GM18505 (cell line): ENCODE data around the gene SELENOH.
"Not testable (repeated sequence)": the region's sequence is repeated elsewhere in the genome, so short reads cannot be mapped to it uniquely, and the experiment has no call there.

Experiments used
- ATAC-seq: cut with Tn5 transposase; IDR thresholded peaks from one replicate; pipeline ENCODE4 v1.9.1; 2021; ENCODE audit not compliant: unreplicated experiment
- POLR2A ChIP-seq: IDR thresholded peaks from 4 replicates; pipeline ENCODE4 v1.6.1; 2011; ENCODE audit warnings: borderline replicate concordance; ENCODE audit not compliant: insufficient read depth, insufficient read length; ENCODE audit errors: extremely low read depth

SELENOH gene, protein sequence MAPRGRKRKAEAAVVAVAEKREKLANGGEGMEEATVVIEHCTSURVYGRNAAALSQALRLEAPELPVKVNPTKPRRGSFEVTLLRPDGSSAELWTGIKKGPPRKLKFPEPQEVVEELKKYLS

GRCh38 chr11:57741132-57742086 is at the start of gene SELENOH:
TSS of gene SELENOH (plus strand) at chr11:57741491. CDS start at chr11:57741596, 105 bp downstream.
- TF ChIP-seq POLR2A: peak; percentile 90
- ATAC-seq: peak; percentile 93

DNA sequence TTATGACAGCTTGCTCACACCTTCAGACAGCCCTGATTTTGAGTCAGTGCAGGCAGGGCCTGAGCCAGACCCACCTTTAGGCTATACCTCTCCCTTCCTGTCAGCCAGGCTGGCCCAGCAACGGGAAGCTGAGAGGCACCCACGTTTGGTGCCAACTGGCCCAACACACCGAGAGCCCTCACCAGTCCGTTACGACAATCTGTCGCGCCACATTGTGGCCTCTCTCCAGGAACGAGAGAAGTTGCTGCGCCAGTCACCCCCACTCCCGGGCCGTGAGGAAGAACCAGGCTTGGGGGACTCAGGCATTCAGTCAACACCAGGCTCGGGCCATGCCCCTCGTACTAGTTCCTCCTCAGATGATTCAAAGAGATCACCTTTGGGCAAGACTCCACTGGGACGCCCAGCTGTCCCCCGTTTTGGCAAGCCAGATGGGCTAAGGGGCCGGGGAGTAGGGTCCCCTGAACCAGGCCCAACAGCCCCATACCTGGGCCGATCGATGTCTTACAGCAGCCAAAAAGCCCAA is 42.4 kb upstream of the SELENOH start:
- ATAC-seq: no peak
- no peak for TF ChIP-seq POLR2A

GRCh38 chr11:57699813-57700212 is 41.5 kb upstream of the SELENOH start:
- no peak for TF ChIP-seq POLR2A
- no peak for ATAC-seq

- ATAC-seq: no peak
- TF ChIP-seq POLR2A: no peak
Measured at GRCh38 chr11:57700425-57700824, 40.9 kb upstream of the SELENOH start.

- no peak for ATAC-seq
- no peak for TF ChIP-seq POLR2A
Measured at GRCh38 chr11:57703341-57703740, 38.0 kb upstream of the SELENOH start.

DNA sequence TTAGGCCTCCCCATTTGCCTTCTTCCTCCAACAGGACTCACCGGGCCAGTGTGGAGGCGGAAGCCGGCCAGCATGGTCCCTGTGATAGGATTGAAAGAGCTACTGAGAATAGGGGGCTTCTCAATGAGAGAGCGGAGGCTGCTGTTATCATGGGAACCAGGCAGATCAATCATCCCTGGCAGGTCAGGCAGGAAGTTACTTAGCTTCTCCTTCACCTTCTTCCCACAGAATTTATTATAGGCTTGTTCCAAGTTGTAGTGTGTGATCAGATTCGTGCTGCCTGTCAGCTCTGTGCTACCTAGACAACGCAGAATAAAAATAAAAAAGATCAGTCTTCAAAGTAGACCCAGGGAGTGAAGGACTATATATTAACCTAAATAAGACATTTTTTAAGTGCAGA is 36.4 kb upstream of the SELENOH start:
- no peak for TF ChIP-seq POLR2A
- ATAC-seq: no peak

- not testable (repeated sequence) for ATAC-seq
Measured at GRCh38 chr11:57705432-57705831, 35.9 kb upstream of the SELENOH start.

DNA sequence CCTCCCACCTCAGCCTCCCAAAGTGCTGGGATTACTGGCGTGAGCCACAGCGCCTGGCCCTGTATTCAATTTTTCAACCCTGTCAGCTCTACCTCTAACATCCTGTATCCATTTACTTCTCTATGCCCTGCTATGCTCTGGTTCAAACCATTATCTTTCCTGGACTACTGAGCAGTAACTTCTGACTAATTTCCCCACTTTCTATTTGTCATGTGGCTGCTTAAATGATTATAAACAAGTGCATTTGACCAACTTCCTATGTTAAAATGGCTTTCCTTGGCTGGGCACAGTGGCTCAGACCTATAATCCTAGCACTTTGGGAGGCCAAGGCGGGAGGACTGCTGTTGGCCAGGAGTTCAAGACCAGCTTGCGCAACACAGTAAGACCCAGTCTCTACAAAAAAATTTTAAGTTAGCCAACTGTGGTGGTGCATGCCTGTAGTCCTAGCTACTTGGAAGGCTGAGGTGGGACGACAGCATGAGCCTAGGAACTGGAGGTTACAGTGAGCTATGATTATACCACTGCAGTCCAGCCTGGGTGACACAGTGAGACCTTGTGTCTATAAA is 31.4 kb upstream of the SELENOH start:
- ATAC-seq: no peak
- TF ChIP-seq POLR2A: no peak

- TF ChIP-seq POLR2A: no peak
- ATAC-seq: peak; percentile 39
Measured at GRCh38 chr11:57711414-57712255, 29.7 kb upstream of the SELENOH start, which contains the start of gene MED19. TSS of gene MED19 (minus strand) at chr11:57712215. CDS start at chr11:57712179, 36 bp downstream.

GRCh38 chr11:57712256-57713150 is 28.8 kb upstream of the SELENOH start, which contains the start of gene TMX2:
TSS of gene TMX2 (plus strand) at chr11:57712593. CDS start at chr11:57712619, 26 bp downstream.
- TF ChIP-seq POLR2A: peak; percentile 81
- ATAC-seq: peak; percentile 95

DNA sequence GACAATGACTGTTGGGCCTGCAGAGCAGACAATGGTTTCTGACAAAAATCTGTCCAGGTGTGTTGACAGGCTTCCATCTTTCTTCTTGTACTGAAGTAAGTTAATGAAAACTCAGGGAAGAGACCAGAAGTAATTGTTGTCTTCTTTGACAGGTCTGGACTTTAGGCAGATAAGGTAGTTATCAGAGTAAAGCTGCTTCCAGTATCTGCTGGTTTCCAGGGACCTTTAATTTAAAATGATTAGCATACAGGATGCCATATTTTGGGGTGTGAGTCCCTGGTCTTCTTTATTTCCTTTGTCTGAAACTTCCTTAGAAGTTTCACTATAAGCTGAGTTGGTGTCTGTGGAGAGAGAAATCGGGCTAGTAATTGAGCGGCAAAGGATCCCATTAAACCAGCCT is 27.5 kb upstream of the SELENOH start:
- no peak for ATAC-seq
- no peak for TF ChIP-seq POLR2A

DNA sequence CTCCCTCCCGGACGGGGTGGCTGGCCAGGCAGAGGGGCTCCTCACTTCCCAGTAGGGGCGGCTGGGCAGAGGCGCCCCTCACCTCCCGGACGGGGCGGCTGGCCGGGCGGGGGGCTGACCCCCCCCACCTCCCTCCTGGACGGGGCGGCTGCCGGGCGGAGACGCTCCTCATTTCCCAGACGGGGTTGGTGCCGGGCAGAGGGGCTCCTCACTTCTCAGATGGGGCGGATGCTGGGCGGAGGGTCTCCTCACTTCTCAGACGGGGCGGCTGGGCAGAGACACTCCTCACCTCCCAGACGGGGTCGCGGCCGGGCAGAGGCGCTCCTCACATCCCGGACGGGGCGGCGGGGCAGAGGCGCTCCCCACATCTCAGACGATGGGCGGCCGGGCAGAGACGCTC is 24.6 kb upstream of the SELENOH start:
- ATAC-seq: not testable (repeated sequence)

- TF ChIP-seq POLR2A: no peak
- ATAC-seq: no peak
Measured at GRCh38 chr11:57727185-57727584, 14.1 kb upstream of the SELENOH start.
